GM23248 (cell line): ENCODE results near the gene TBL1X. TPM values are rescaled to one million over a fixed set of nuclear protein-coding genes. Genes with fewer than 3 reads are reported as not detected.

ENCODE experiments used
- DNase-seq: peaks from one replicate; pipeline ENCODE4 v3.0.0-alpha.2; 2015
- H2AFZ ChIP-seq: fragments of 200-600 bp; sonication (generic); 2 replicates; pipeline ENCODE4 v1.6.1; 2016; ENCODE audit warnings: antibody characterized with exemption
- H3F3A ChIP-seq: fragments of 200-600 bp; sonication (generic); 2 replicates; pipeline ENCODE4 v1.6.1; 2016; ENCODE audit warnings: mild to moderate bottlenecking, antibody characterized with exemption, mixed run types; ENCODE audit not compliant: insufficient read depth
- H3K27ac ChIP-seq: fragments of 200-600 bp; sonication (generic); 2 replicates; pipeline ENCODE4 v1.5.1; 2016; ENCODE audit warnings: mild to moderate bottlenecking
- H3K27me3 ChIP-seq: fragments of 200-600 bp; sonication (generic); replicated peaks from 2 replicates; pipeline ENCODE4 v1.6.1; 2016; ENCODE audit warnings: mild to moderate bottlenecking; ENCODE audit not compliant: insufficient read depth
- H3K36me3 ChIP-seq: fragments of 200-600 bp; sonication (generic); 2 replicates; pipeline ENCODE4 v1.6.1; 2016; ENCODE audit warnings: low read depth, mild to moderate bottlenecking
- H3K4me1 ChIP-seq: fragments of 200-600 bp; sonication (generic); 2 replicates; pipeline ENCODE4 v1.6.1; 2016; ENCODE audit warnings: mild to moderate bottlenecking; ENCODE audit not compliant: insufficient read depth
- H3K4me2 ChIP-seq: fragments of 200-600 bp; sonication (generic); one replicate; pipeline ENCODE4 v1.6.1; 2016; ENCODE audit warnings: mild to moderate bottlenecking; ENCODE audit not compliant: unreplicated experiment
- H3K4me3 ChIP-seq: fragments of 200-600 bp; sonication (generic); 2 replicates; pipeline ENCODE4 v1.5.1; 2016; ENCODE audit warnings: mild to moderate bottlenecking
- H3K79me2 ChIP-seq: fragments of 200-600 bp; sonication (generic); 2 replicates; pipeline ENCODE4 v1.6.1; 2016; ENCODE audit warnings: mild to moderate bottlenecking; ENCODE audit not compliant: insufficient read depth
- H3K9ac ChIP-seq: fragments of 200-600 bp; sonication (generic); 2 replicates; pipeline ENCODE4 v1.6.1; 2016; ENCODE audit warnings: mild to moderate bottlenecking
- H3K9me2 ChIP-seq: fragments of 200-600 bp; sonication (generic); 2 replicates; pipeline ENCODE4 v1.6.1; 2016; ENCODE audit warnings: mixed run types, mild to moderate bottlenecking, moderate library complexity; ENCODE audit not compliant: insufficient read depth
- H3K9me3 ChIP-seq: fragments of 200-600 bp; sonication (generic); one replicate; pipeline ENCODE4 v1.6.1; 2017; ENCODE audit warnings: low read depth
- H4K20me1 ChIP-seq: fragments of 200-600 bp; sonication (generic); 2 replicates; pipeline ENCODE4 v1.6.0; 2016; ENCODE audit not compliant: insufficient read depth
- EZH2 ChIP-seq: fragments of 200-600 bp; sonication (generic); IDR thresholded peaks from 2 replicates; pipeline ENCODE4 v1.6.1; 2018; ENCODE audit warnings: antibody characterized with exemption, mild to moderate bottlenecking; ENCODE audit not compliant: insufficient read depth, poor library complexity, severe bottlenecking
- EZH2phosphoT487 ChIP-seq: fragments of 200-600 bp; sonication (generic); IDR thresholded peaks from 2 replicates; pipeline ENCODE4 v1.6.1; 2018; ENCODE audit warnings: antibody characterized with exemption, moderate library complexity, mild to moderate bottlenecking, low read depth; ENCODE audit not compliant: insufficient read depth
- WGBS, 2 experiments: methylation state at CpG; one replicate each; pipeline ENCODE4 v1.1.6; 2015 to 2017; ENCODE audit warnings: low lambda C conversion rate in 2 of 2, low coverage in 1 of 2; ENCODE audit errors: missing lambda C conversion rate in 2 of 2; 5-methylcytosine and 5-hydroxymethylcytosine counted together
- in situ Hi-C: fragments of 300-500 bp; cut with MboI; formaldehyde crosslinking; loops from 2 replicates; pipeline ENCODE4 v1.15.0; 2020
- polyA plus RNA-seq: library from polyadenylated mRNA; unstranded; fragments of >200 nt; fragmentation: Nextera tagmentation; extraction: Ambion mirVana; gene quantifications from 2 replicates; pipeline ENCODE4 v1.2.1, GENCODE V29; 2016
- total RNA-seq: library from RNA; depleted of rRNA; stranded (reverse); fragments of >200 nt; shearing (Covaris generic); gene quantifications from 2 replicates; pipeline ENCODE4 v1.2.3, GENCODE V29; 2014

TBL1X gene
- total and polyA plus RNA-seq, 2 experiments from 2014 or later = 8.2 to 26.8 TPM

DNA sequence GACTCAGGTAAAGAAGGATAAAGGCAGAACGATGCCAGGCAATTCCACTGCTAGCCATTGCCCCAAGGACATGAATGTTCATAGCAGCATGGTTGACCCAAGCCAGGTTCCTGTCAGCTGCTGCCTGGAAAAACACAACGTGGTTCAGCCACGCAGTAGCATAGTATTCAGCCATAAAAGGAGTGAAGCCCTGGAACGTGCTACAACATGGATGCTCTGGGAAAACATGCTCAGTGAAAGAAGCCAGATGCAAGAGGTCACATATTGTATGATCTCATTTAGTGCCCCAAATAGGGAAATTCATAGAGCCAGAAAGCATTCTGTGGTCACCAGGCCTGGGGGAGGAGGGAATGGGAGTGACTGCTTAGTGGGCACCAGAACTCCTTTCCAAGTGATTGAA, 170.9 kb downstream of the TBL1X start:
- H3K9me3 ChIP-seq = no peaks in the 10 kb centered on the region
- H3F3A ChIP-seq = no peaks in the 10 kb centered on the region
- no peak overlapping the region for H3K4me3 ChIP-seq
- no peaks in the 10 kb centered on the region for H3K9me2 ChIP-seq
- DNase-seq = peak; percentile 19
- peaks cover 7% of the 10 kb centered on the region; the same call in 1 of the 2 replicates for H3K79me2 ChIP-seq
- no peak overlapping the region for H3K9ac ChIP-seq
- H2AFZ ChIP-seq = no peak overlapping the region
- 65 to 75% methylated on average over 4 of the region's 4 CpGs for WGBS, 2 experiments
- no peak overlapping the region for H3K4me2 ChIP-seq
- TF ChIP-seq EZH2 = no peak
- no peak for TF ChIP-seq EZH2phosphoT487
- no peak overlapping the region for H3K27ac ChIP-seq
- no peaks in the 10 kb centered on the region for H3K27me3 ChIP-seq
- H4K20me1 ChIP-seq = no peaks in the 10 kb centered on the region
- in situ Hi-C loops = no loop called here
- H3K4me1 ChIP-seq = no peaks in the 10 kb centered on the region
- H3K36me3 ChIP-seq = no peaks in the 10 kb centered on the region

DNA sequence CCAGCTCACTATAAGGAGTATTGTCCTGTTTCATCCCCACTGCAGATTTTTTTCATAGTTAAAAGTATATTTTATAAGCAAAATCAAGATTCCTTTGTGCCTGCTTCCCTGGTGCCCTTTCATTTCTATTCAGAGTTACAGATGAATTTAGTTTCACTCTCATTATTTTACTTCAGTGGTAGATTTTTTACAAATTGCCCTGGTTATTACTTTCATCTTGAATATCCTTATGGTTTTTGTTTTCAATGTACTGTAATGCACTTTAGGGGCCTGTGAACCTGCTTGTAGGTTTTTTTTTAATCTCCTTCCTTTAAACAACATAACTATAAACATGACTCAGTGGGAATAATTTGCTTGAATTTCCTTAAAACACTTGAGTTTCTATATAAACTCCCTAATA, 174.0 kb downstream of the TBL1X start:
- Histone ChIP-seq H2AFZ (no peak overlapping the region), H3K4me2 (no peak overlapping the region), H4K20me1 (no peaks in the 10 kb centered on the region), H3K9ac (no peak overlapping the region), H3K27ac (no peak overlapping the region), H3K9me3 (no peaks in the 10 kb centered on the region), H3K27me3 (no peaks in the 10 kb centered on the region), H3K36me3 (no peaks in the 10 kb centered on the region), H3K4me3 (no peak overlapping the region), H3K4me1 (no peaks in the 10 kb centered on the region), H3K9me2 (no peaks in the 10 kb centered on the region), H3F3A (no peaks in the 10 kb centered on the region), H3K79me2 (no peaks in the 10 kb centered on the region; the same call in 1 of the 2 replicates)
- TF ChIP-seq EZH2phosphoT487 = no peak
- no peak for TF ChIP-seq EZH2
- in situ Hi-C loops = no loop called here
- DNase-seq = no peak

DNA sequence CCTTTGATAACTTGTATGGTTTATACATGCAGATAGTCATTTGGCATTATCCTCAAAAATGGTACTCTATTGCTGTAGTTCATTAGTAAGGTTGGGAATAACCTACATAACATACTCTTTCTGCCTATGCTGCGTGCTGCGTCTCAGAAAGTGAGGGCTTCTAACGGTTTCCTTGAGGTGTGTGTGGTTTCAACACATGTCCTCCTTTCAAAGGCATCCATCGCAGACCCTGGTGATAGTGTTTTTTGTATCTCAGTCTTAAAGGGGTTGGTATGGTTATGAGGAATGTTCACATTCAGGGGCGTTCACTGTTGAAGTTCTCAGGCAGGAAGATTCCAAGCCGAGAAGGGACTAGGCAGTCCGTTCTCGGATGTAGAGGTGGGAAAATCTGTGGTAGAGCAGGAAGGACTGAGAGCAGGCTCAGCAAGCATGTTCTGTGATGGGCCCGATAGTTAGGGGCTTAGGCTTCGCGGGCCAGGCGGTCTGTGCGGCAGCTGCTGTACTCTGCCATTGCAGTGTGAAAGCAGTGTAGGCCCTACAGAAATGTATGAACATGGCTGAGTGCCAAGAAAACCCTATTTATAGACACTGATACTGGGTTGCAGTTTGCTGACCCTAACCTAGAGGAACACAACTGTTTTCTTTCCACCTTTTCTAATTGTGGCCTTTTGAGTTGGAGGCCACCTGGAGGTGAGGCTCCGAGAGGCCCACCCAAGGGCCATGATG, 177.6 kb downstream of the TBL1X start:
- no peaks in the 10 kb centered on the region for H3K27me3 ChIP-seq
- 91 to 92% methylated on average over 14 of the region's 14 CpGs for WGBS, 2 experiments
- H3F3A ChIP-seq = no peaks in the 10 kb centered on the region
- no peaks in the 10 kb centered on the region for H3K9me3 ChIP-seq
- H3K9ac ChIP-seq = no peak overlapping the region
- no peaks in the 10 kb centered on the region for H3K9me2 ChIP-seq
- no peak overlapping the region for H2AFZ ChIP-seq
- H3K79me2 ChIP-seq = no peaks in the 10 kb centered on the region; the same call in 1 of the 2 replicates
- DNase-seq = no peak
- H3K4me1 ChIP-seq = no peaks in the 10 kb centered on the region
- H3K4me2 ChIP-seq = no peak overlapping the region
- no peaks in the 10 kb centered on the region for H3K36me3 ChIP-seq
- H3K27ac ChIP-seq = no peak overlapping the region
- no peak for TF ChIP-seq EZH2phosphoT487
- no peak for TF ChIP-seq EZH2
- no peaks in the 10 kb centered on the region for H4K20me1 ChIP-seq
- H3K4me3 ChIP-seq = no peak overlapping the region
- in situ Hi-C loops = no loop called here

DNA sequence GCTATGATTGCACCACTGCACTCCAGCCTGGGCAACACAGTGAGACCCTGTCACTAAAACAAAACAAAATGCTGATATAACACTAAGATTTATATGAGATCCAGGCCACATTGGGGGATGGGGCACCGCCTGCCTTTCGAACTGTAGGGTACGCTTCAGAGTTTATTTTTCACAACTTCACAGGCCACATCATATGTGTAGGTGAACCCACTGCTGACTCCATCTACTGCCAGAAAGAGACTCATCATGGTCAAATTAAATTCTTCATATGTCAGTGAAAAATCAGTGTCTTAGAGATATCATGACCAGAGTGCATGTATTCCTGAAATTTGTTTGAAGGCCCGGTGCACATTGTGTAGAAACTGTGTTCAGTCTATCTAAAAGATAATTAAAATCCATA, 178.9 kb downstream of the TBL1X start:
- no peak for DNase-seq
- H4K20me1 ChIP-seq = no peaks in the 10 kb centered on the region
- no peak overlapping the region for H3K9ac ChIP-seq
- no peak overlapping the region for H2AFZ ChIP-seq
- H3K79me2 ChIP-seq = no peaks in the 10 kb centered on the region; the same call in 1 of the 2 replicates
- H3K4me1 ChIP-seq = no peaks in the 10 kb centered on the region
- H3K4me2 ChIP-seq = no peak overlapping the region
- 95 to 99% methylated on average over 4 of the region's 4 CpGs for WGBS, 2 experiments
- no peak for TF ChIP-seq EZH2phosphoT487
- TF ChIP-seq EZH2 = no peak
- in situ Hi-C loops = no loop called here
- no peak overlapping the region for H3K27ac ChIP-seq
- no peaks in the 10 kb centered on the region for H3K9me3 ChIP-seq
- H3K9me2 ChIP-seq = no peaks in the 10 kb centered on the region
- no peak overlapping the region for H3K4me3 ChIP-seq
- H3K27me3 ChIP-seq = no peaks in the 10 kb centered on the region
- no peaks in the 10 kb centered on the region for H3F3A ChIP-seq
- H3K36me3 ChIP-seq = no peaks in the 10 kb centered on the region
